ENCODE results near the gene EXOC7. TPM values are rescaled to one million over a fixed set of nuclear protein-coding genes. Genes with fewer than 3 reads are reported as not detected.

The EXOC7 gene
- total and polyA plus RNA-seq, 2 donors = 64.6 to 71.9 TPM

DNA sequence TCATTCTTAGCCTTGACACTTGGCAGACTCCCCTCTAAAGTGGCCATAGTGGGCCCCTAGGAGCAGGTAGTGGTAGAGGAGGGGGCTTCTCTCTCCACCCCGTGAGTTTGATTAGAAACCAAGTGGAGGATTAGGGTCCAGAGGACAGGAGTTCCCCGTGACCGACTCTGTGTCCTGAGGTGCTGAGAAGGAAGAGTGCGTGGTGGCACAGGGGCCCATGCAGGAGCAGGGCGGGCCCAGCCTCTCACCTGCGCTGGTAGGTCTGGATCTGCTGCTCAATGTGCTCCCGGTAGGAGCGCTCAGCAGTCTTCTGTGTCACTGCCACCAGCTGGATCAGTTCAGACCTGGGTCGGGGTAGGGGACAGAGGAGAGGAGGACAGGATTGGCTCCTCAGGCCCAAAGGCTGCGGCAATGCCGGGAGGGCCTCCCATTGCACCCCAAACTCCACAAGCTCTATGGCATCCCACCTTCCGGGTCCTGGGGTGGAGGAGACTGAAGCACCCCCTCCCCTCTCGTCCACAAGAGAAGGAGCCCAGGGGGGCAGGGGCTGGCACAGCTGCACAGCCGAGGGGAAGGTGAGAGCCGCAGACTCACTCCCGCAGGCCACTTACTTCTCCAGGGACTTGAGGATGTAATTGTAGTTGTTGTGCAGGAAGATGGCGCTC lies 18.4 kb downstream of the EXOC7 start:
- peaks cover under 1 to 9% of the 10 kb centered on the region in 2 donors for H3K4me1 ChIP-seq (ENCODE audit: control insufficient read depth in 2 of 2, insufficient read depth in 2 of 2, low read length in 2 of 2)
- H3K27me3 ChIP-seq (ENCODE audit: control insufficient read depth in 2 of 2, insufficient read depth in 1 of 2, low read length in 1 of 2) = peaks cover 0 to 5% of the 10 kb centered on the region in 2 donors
- H3K27ac ChIP-seq (ENCODE audit: low read depth in 1 of 2, low read length in 1 of 2) = no peak overlapping the region
- no peak overlapping the region for H3K4me3 ChIP-seq (ENCODE audit: low read length in 2 of 2)
- no peak for DNase-seq (ENCODE audit: low read depth in 6 of 9, low spot score in 9 of 9)
- H3K9me3 ChIP-seq (ENCODE audit: control insufficient read depth in 2 of 2, insufficient read depth in 1 of 2, low read length in 1 of 2) = peaks cover 0 to 1% of the 10 kb centered on the region in 2 donors
- H3K36me3 ChIP-seq (ENCODE audit: control insufficient read depth in 2 of 2, insufficient read depth in 2 of 2, low read length in 1 of 2) = peaks cover 86 to 87% of the 10 kb centered on the region in 2 donors
- WGBS = 87% methylated on average over 17 of the region's 17 CpGs

GRCh38 chr17:76083536-76084182 lies 19.9 kb downstream of the EXOC7 start:
- WGBS = 95% methylated on average over 15 of the region's 15 CpGs
- Histone ChIP-seq H3K36me3 (ENCODE audit: control insufficient read depth in 2 of 2, insufficient read depth in 2 of 2, low read length in 1 of 2) (peaks cover 70 to 72% of the 10 kb centered on the region in 2 donors), H3K27ac (ENCODE audit: low read depth in 1 of 2, low read length in 1 of 2) (no peak overlapping the region), H3K27me3 (ENCODE audit: control insufficient read depth in 2 of 2, insufficient read depth in 1 of 2, low read length in 1 of 2) (peaks cover 11 to 21% of the 10 kb centered on the region in 2 donors), H3K4me3 (ENCODE audit: low read length in 2 of 2) (no peak overlapping the region), H3K4me1 (ENCODE audit: control insufficient read depth in 2 of 2, insufficient read depth in 2 of 2, low read length in 2 of 2) (peaks cover 12 to 22% of the 10 kb centered on the region in 2 donors), H3K9me3 (ENCODE audit: control insufficient read depth in 2 of 2, insufficient read depth in 1 of 2, low read length in 1 of 2) (peaks cover 0 to 1% of the 10 kb centered on the region in 2 donors)
- no peak for DNase-seq (ENCODE audit: low read depth in 6 of 9, low spot score in 9 of 9)

- H3K27ac ChIP-seq (ENCODE audit: low read depth in 1 of 2, low read length in 1 of 2) = no peak overlapping the region
- WGBS = 97% methylated on average over 20 of the region's 20 CpGs
- DNase-seq (ENCODE audit: low read depth in 6 of 9, low spot score in 9 of 9) = no peak
- peaks cover 60 to 61% of the 10 kb centered on the region in 2 donors for H3K36me3 ChIP-seq (ENCODE audit: control insufficient read depth in 2 of 2, insufficient read depth in 2 of 2, low read length in 1 of 2)
- H3K27me3 ChIP-seq (ENCODE audit: control insufficient read depth in 2 of 2, insufficient read depth in 1 of 2, low read length in 1 of 2) = peaks cover 14 to 31% of the 10 kb centered on the region in 2 donors
- H3K4me3 ChIP-seq (ENCODE audit: low read length in 2 of 2) = no peak overlapping the region
- H3K4me1 ChIP-seq (ENCODE audit: control insufficient read depth in 2 of 2, insufficient read depth in 2 of 2, low read length in 2 of 2) = peaks cover 12 to 33% of the 10 kb centered on the region in 2 donors
- H3K9me3 ChIP-seq (ENCODE audit: control insufficient read depth in 2 of 2, insufficient read depth in 1 of 2, low read length in 1 of 2) = peaks cover 0 to 1% of the 10 kb centered on the region in 2 donors
These were observed 21.0 kb downstream of the EXOC7 start for GRCh38 chr17:76082326-76083251.

DNA sequence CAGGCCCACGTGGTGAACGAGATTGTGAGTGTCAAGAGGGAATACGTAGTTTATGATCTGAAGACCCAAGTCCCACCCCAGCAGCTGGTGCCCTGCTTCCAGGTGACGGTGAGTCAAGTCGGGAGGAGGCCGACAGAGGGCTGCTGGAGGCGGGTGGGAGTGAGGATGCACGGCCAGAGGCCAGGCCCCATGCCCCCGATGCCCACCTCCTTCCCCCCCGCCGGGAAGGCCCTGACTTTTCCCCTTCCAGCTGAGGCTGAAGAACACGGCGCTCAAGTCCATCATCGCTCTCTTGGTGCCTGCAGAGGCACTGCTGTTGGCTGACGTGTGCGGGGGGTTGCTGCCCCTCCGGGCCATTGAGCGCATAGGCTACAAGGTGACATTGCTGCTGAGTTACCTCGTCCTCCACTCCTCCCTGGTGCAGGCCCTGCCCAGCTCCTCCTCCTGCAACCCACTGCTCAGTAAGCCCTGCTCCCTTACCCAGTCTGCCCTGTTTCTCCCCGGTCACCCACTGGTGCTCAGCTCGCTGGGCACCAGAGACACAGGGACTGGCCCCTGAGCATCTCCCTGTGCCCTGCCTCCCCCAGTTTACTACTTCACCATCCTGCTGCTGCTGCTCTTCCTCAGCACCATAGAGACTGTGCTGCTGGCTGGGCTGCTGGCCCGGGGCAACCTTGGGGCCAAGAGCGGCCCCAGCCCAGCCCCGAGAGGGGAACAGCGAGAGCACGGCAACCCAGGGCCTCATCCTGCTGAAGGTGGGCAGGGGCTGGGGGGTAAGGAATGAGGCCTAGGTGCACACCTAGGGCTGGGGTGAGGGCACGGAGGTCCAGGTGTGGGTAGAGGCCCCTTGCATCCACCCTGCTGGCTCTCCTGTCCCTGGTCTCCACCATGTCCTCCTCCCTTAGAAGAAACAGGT lies 22.0 kb downstream of the EXOC7 start:
- no peak overlapping the region for H3K27ac ChIP-seq (ENCODE audit: low read depth in 1 of 2, low read length in 1 of 2)
- peaks cover 0 to 1% of the 10 kb centered on the region in 2 donors for H3K9me3 ChIP-seq (ENCODE audit: control insufficient read depth in 2 of 2, insufficient read depth in 1 of 2, low read length in 1 of 2)
- peaks cover 49 to 51% of the 10 kb centered on the region in 2 donors for H3K36me3 ChIP-seq (ENCODE audit: control insufficient read depth in 2 of 2, insufficient read depth in 2 of 2, low read length in 1 of 2)
- DNase-seq (ENCODE audit: low read depth in 6 of 9, low spot score in 9 of 9) = no peak
- WGBS = 94% methylated on average over 27 of the region's 27 CpGs
- H3K27me3 ChIP-seq (ENCODE audit: control insufficient read depth in 2 of 2, insufficient read depth in 1 of 2, low read length in 1 of 2) = peaks cover 24 to 42% of the 10 kb centered on the region in 2 donors
- peaks cover 16 to 43% of the 10 kb centered on the region in 2 donors for H3K4me1 ChIP-seq (ENCODE audit: control insufficient read depth in 2 of 2, insufficient read depth in 2 of 2, low read length in 2 of 2)
- no peak overlapping the region for H3K4me3 ChIP-seq (ENCODE audit: low read length in 2 of 2)

GRCh38 chr17:76080768-76081287 lies 22.8 kb downstream of the EXOC7 start:
- Histone ChIP-seq H3K27me3 (ENCODE audit: control insufficient read depth in 2 of 2, insufficient read depth in 1 of 2, low read length in 1 of 2) (peaks cover 32 to 49% of the 10 kb centered on the region in 2 donors), H3K4me1 (ENCODE audit: control insufficient read depth in 2 of 2, insufficient read depth in 2 of 2, low read length in 2 of 2) (peaks cover 21 to 50% of the 10 kb centered on the region in 2 donors), H3K9me3 (ENCODE audit: control insufficient read depth in 2 of 2, insufficient read depth in 1 of 2, low read length in 1 of 2) (peaks cover 1 to 2% of the 10 kb centered on the region in 2 donors), H3K4me3 (ENCODE audit: low read length in 2 of 2) (no peak overlapping the region), H3K36me3 (ENCODE audit: control insufficient read depth in 2 of 2, insufficient read depth in 2 of 2, low read length in 1 of 2) (peaks cover 42 to 44% of the 10 kb centered on the region in 2 donors), H3K27ac (ENCODE audit: low read depth in 1 of 2, low read length in 1 of 2) (peak overlapping the region in 1 of 2 donors; percentile 2)
- no peak for DNase-seq (ENCODE audit: low read depth in 6 of 9, low spot score in 9 of 9)
- 77% methylated on average over 6 of the region's 6 CpGs for WGBS

- H3K27me3 ChIP-seq (ENCODE audit: control insufficient read depth in 2 of 2, insufficient read depth in 1 of 2, low read length in 1 of 2) = peaks cover 38 to 56% of the 10 kb centered on the region in 2 donors
- DNase-seq (ENCODE audit: low read depth in 6 of 9, low spot score in 9 of 9) = peak in 3 of 9 donors; percentile 43 to 70 (median 61)
- H3K4me3 ChIP-seq (ENCODE audit: low read length in 2 of 2) = no peak overlapping the region
- H3K9me3 ChIP-seq (ENCODE audit: control insufficient read depth in 2 of 2, insufficient read depth in 1 of 2, low read length in 1 of 2) = peaks cover 1 to 5% of the 10 kb centered on the region in 2 donors
- 8% methylated on average over 23 of the region's 23 CpGs for WGBS
- peaks cover 36 to 37% of the 10 kb centered on the region in 2 donors for H3K36me3 ChIP-seq (ENCODE audit: control insufficient read depth in 2 of 2, insufficient read depth in 2 of 2, low read length in 1 of 2)
- H3K27ac ChIP-seq (ENCODE audit: low read depth in 1 of 2, low read length in 1 of 2) = peak overlapping the region in 1 of 2 donors; percentile 2
- peaks cover 21 to 57% of the 10 kb centered on the region in 2 donors for H3K4me1 ChIP-seq (ENCODE audit: control insufficient read depth in 2 of 2, insufficient read depth in 2 of 2, low read length in 2 of 2)
These were observed 23.4 kb downstream of the EXOC7 start for GRCh38 chr17:76079956-76080767.

GRCh38 chr17:76079535-76079955 lies 24.0 kb downstream of the EXOC7 start:
- peaks cover 21 to 61% of the 10 kb centered on the region in 2 donors for H3K4me1 ChIP-seq (ENCODE audit: control insufficient read depth in 2 of 2, insufficient read depth in 2 of 2, low read length in 2 of 2)
- H3K36me3 ChIP-seq (ENCODE audit: control insufficient read depth in 2 of 2, insufficient read depth in 2 of 2, low read length in 1 of 2) = peaks cover 30 to 31% of the 10 kb centered on the region in 2 donors
- H3K27me3 ChIP-seq (ENCODE audit: control insufficient read depth in 2 of 2, insufficient read depth in 1 of 2, low read length in 1 of 2) = peaks cover 44 to 62% of the 10 kb centered on the region in 2 donors
- 50% methylated on average over 9 of the region's 9 CpGs for WGBS
- H3K9me3 ChIP-seq (ENCODE audit: control insufficient read depth in 2 of 2, insufficient read depth in 1 of 2, low read length in 1 of 2) = peaks cover 1 to 7% of the 10 kb centered on the region in 2 donors
- H3K4me3 ChIP-seq (ENCODE audit: low read length in 2 of 2) = no peak overlapping the region
- no peak for DNase-seq (ENCODE audit: low read depth in 6 of 9, low spot score in 9 of 9)
- H3K27ac ChIP-seq (ENCODE audit: low read depth in 1 of 2, low read length in 1 of 2) = no peak overlapping the region

Data from thymus (tissue), 11 donors.